ENCODE measurements around the gene YPEL3.

The YPEL3 gene

GRCh38 chr16:30112197-30113030 is 16.4 kb upstream of the YPEL3 start:
- DNase-seq (ENCODE audit: low read depth) = no peak
- no peak overlapping the region for H3K4me3 ChIP-seq (ENCODE audit: low read length)
- peak; percentile 60 for TF ChIP-seq CTCF (conservative IDR thresholded peaks at IDR 0.05; ENCODE audit: low read depth, low read length)

GRCh38 chr16:30110661-30111060 is 14.6 kb upstream of the YPEL3 start:
- TF ChIP-seq CTCF (conservative IDR thresholded peaks at IDR 0.05; ENCODE audit: low read depth, low read length) = no peak
- DNase-seq (ENCODE audit: low read depth) = no peak

GRCh38 chr16:30108059-30108850 is 12.2 kb upstream of the YPEL3 start:
- no peak for DNase-seq (ENCODE audit: low read depth)
- H3K4me3 ChIP-seq (ENCODE audit: low read length) = no peak overlapping the region
- no peak for TF ChIP-seq CTCF (conservative IDR thresholded peaks at IDR 0.05; ENCODE audit: low read depth, low read length)

More at GRCh38 chr16:30110661-30111060, 14.6 kb upstream of the YPEL3 start:
- H3K4me3 ChIP-seq (ENCODE audit: low read length) = no peak overlapping the region

- no peak overlapping the region for H3K4me3 ChIP-seq (ENCODE audit: low read length)
- no peak for TF ChIP-seq CTCF (conservative IDR thresholded peaks at IDR 0.05; ENCODE audit: low read depth, low read length)
- no peak for DNase-seq (ENCODE audit: low read depth)
Measured at GRCh38 chr16:30104492-30104891, 8.5 kb upstream of the YPEL3 start.

GRCh38 chr16:30104090-30104489 is 8.1 kb upstream of the YPEL3 start:
- DNase-seq (ENCODE audit: low read depth) = no peak
- TF ChIP-seq CTCF (conservative IDR thresholded peaks at IDR 0.05; ENCODE audit: low read depth, low read length) = no peak
- H3K4me3 ChIP-seq (ENCODE audit: low read length) = no peak overlapping the region

GRCh38 chr16:30096862-30097563 is 1.0 kb upstream of the YPEL3 start:
- TF ChIP-seq CTCF (conservative IDR thresholded peaks at IDR 0.05; ENCODE audit: low read depth, low read length) = no peak
- H3K4me3 ChIP-seq (ENCODE audit: low read length) = no peak overlapping the region
- no peak for DNase-seq (ENCODE audit: low read depth)

Measured in retinal pigment epithelial cell (primary cell).